HepG2 (cell line): Measurements from ENCODE around the gene TLR6. TPM values are rescaled to one million over a fixed set of nuclear protein-coding genes. Genes with fewer than 3 reads are reported as not detected.

Experiments used
- ARNTL ChIP-seq: sonication (generic); formaldehyde crosslinking; IDR thresholded peaks from 2 replicates; pipeline ENCODE4 v1.4.0; 2020; ENCODE audit warnings: mild to moderate bottlenecking, missing genetic modification reagents
- BCLAF1 ChIP-seq: fragments of 450-650 bp; IDR thresholded peaks from 2 replicates; pipeline ENCODE4 v1.6.1; 2017; ENCODE audit warnings: mild to moderate bottlenecking
- CENPT ChIP-seq: sonication (generic); formaldehyde crosslinking; IDR thresholded peaks from 2 replicates; pipeline ENCODE4 v1.8.0; 2022; ENCODE audit warnings: low read depth, mild to moderate bottlenecking, moderate library complexity, missing genetic modification reagents
- FOXA3 ChIP-seq: IDR thresholded peaks from 2 replicates; pipeline ENCODE4 v1.6.1; 2016; ENCODE audit warnings: missing genetic modification reagents, missing compliant biosample characterization
- HDAC1 ChIP-seq: sonication (generic); formaldehyde crosslinking; IDR thresholded peaks from 2 replicates; pipeline ENCODE4 v1.5.1; 2020; ENCODE audit warnings: mild to moderate bottlenecking, missing genetic modification reagents
- MAZ ChIP-seq, 2 experiments: sonication (generic) in 1 of 2; formaldehyde crosslinking in 1 of 2; IDR thresholded peaks; 2 replicates each; pipeline versions ENCODE4 v1.5.0 to v1.6.1; 2012 to 2020; ENCODE audit warnings: low read depth in 2 of 2, mild to moderate bottlenecking in 2 of 2, borderline replicate concordance in 1 of 2, improper control_type of control experiment in 1 of 2, low read length in 1 of 2, missing genetic modification reagents in 1 of 2, moderate library complexity in 1 of 2
- NFATC3 ChIP-seq: sonication (generic); formaldehyde crosslinking; IDR thresholded peaks from 2 replicates; pipeline ENCODE4 v1.5.1; 2020; ENCODE audit warnings: mild to moderate bottlenecking, missing genetic modification reagents
- NFE2 ChIP-seq: sonication (generic); formaldehyde crosslinking; IDR thresholded peaks from 2 replicates; pipeline ENCODE4 v1.4.0; 2020; ENCODE audit warnings: missing genetic modification reagents
- PBX3 ChIP-seq: sonication (generic); formaldehyde crosslinking; IDR thresholded peaks from 2 replicates; pipeline ENCODE4 v1.8.1; 2023; ENCODE audit warnings: missing genetic modification reagents, inconsistent platforms, borderline replicate concordance
- RFX5 ChIP-seq: IDR thresholded peaks from 2 replicates; pipeline ENCODE4 v1.6.1; 2011; ENCODE audit warnings: low read depth, low read length, improper control_type of control experiment
- RNF219 ChIP-seq: sonication (generic); formaldehyde crosslinking; IDR thresholded peaks from 2 replicates; pipeline ENCODE4 v1.5.0; 2020; ENCODE audit warnings: mild to moderate bottlenecking, missing genetic modification reagents
- SMC3 ChIP-seq: IDR thresholded peaks from 2 replicates; pipeline ENCODE4 v1.6.1; 2011; ENCODE audit warnings: low read length, improper control_type of control experiment
- ZBTB38 ChIP-seq: sonication (generic); formaldehyde crosslinking; IDR thresholded peaks from 2 replicates; pipeline ENCODE4 v1.5.1; 2020; ENCODE audit warnings: mild to moderate bottlenecking, missing genetic modification reagents
- ZBTB43 ChIP-seq: sonication (generic); formaldehyde crosslinking; conservative IDR thresholded peaks from 2 replicates; pipeline ENCODE4 v1.4.0; 2020; ENCODE audit warnings: missing genetic modification reagents
- ZNF589 ChIP-seq: sonication (generic); formaldehyde crosslinking; conservative IDR thresholded peaks from 2 replicates; pipeline ENCODE4 v1.8.0; 2022; ENCODE audit warnings: mild to moderate bottlenecking, moderate library complexity, missing genetic modification reagents
- ZNF740 ChIP-seq: sonication (generic); formaldehyde crosslinking; IDR thresholded peaks from 2 replicates; pipeline ENCODE4 v1.4.0; 2020; ENCODE audit warnings: missing genetic modification reagents
- ZUFSP ChIP-seq: sonication (generic); formaldehyde crosslinking; IDR thresholded peaks from 2 replicates; pipeline ENCODE4 v1.9.0; 2021; ENCODE audit warnings: missing genetic modification reagents, mild to moderate bottlenecking, borderline replicate concordance
- polyA plus RNA-seq, 8 experiments: library from polyadenylated mRNA; depleted of rRNA in 3 of 8; stranded (reverse) in 7 of 8; unstranded in 1 of 8; fragments of >200 nt; fragmentation: Illumina TruSeq in 4 of 8; extraction: Trizol in 4 of 8; gene quantifications; 2 replicates each; pipeline versions ENCODE4 v1.2.1 to v1.2.3, GENCODE V29; 2011 to 2016; ENCODE audit warnings: low read depth in 4 of 8, missing spikeins in 1 of 8, mixed read lengths in 1 of 8; ENCODE audit not compliant: insufficient read depth in 1 of 8
- total RNA-seq, 5 experiments: library from RNA; depleted of rRNA; stranded (reverse); fragments of >200 nt; fragmentation: Illumina TruSeq; extraction: Trizol; gene quantifications; 2 replicates each; pipeline ENCODE4 v1.2.3, GENCODE V29; 2016; ENCODE audit warnings: low read depth in 1 of 5

Gene TLR6
- total and polyA plus RNA-seq, 2 of the 13 experiments (the other 11 are each of a cell fraction or from before 2014, with no cell fraction given) = 0.33 to 0.71 TPM

GRCh38 chr4:38856524-38857337 lies at the start of gene TLR6 (continued):
- TF ChIP-seq ZUFSP (no peak), MAZ (IDR thresholded peaks at IDR 0.05; ENCODE audit: borderline replicate concordance, low read depth, low read length) (no peak), MAZ (CRISPR knock-in tag; IDR thresholded peaks at IDR 0.05; ENCODE audit: low read depth) (no peak), FOXA3 (CRISPR knock-in tag) (no peak), ZNF589 (CRISPR knock-in tag) (no peak), RNF219 (CRISPR knock-in tag) (no peak), NFE2 (CRISPR knock-in tag) (peak; percentile 62; the same call in 1 of the 2 replicates), ZBTB43 (CRISPR knock-in tag) (no peak), ZNF740 (no peak), ARNTL (CRISPR knock-in tag) (no peak), BCLAF1 (no peak), ZBTB38 (CRISPR knock-in tag) (no peak), RFX5 (no peak), HDAC1 (CRISPR knock-in tag) (no peak), SMC3 (peak; percentile 64; the same call in 1 of the 2 replicates), PBX3 (CRISPR knock-in tag) (no peak), NFATC3 (no peak), CENPT (no peak)
